Measurements from ENCODE around the gene ZC3H10.

The ZC3H10 gene

DNA sequence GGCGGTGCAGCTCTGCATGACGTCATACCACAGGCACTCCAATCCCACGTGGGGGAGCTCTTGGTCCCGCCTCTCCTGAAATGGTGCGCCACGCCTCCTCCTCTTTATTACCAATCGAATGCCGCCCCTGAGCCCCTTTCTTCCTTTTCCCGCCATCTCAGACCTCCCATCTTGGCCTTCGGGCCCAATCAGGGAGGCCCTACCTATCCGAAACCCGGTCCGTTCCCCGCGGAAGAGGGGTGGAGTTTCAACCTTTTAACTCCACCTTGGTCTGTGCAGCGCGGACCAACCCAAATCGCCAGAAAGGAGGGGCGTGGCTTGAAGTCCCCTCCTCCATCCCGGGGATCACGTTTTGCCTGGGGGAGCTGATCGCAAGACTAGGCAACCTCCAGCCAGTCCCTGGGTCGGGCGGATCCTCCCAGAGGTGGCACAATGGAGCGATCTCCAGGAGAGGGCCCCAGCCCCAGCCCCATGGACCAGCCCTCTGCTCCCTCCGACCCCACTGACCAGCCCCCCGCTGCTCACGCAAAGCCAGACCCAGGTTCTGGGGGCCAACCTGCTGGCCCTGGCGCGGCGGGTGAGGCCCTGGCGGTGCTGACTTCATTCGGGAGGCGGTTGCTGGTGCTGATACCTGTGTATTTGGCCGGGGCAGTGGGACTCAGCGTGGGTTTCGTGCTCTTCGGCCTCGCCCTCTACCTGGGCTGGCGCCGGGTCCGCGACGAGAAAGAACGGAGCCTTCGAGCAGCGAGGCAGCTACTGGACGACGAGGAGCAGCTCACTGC lies 10.0 kb downstream of the ZC3H10 start, which contains the start of gene ESYT1:
ESYT1 (plus strand) TSS at position 380 of the 782 bp plus-strand sequence; CDS start at position 433, 53 bp downstream.
- DNase-seq (ENCODE audit: low read depth): peak; percentile 100

DNA sequence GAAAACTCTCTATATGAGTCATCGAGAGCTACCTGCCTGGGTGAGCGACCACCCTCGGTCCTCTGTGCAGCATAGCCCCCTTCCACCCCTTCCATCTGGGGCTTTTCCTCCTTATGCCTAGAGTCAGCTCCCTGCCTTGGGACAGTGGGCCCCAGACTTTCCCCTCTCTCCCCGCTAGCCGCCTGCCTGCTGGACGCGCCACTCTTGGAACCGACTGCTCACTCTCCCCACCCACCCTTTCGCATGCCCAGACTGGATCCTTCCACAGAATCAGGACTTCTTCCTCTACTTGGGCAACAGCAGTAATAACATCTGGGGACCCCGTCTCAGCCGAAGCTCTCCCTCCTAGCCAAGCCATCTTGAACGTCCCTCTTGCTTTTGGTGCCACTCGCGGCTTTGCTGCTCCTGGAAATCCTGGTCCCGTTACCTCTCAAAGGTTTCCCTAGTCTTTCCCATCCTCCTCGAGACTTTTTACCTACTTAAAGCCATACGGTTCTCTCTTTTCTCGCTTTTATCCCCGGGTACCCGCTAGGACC lies 10.7 kb downstream of the ZC3H10 start:
- no peak for DNase-seq (ENCODE audit: low read depth)

DNA sequence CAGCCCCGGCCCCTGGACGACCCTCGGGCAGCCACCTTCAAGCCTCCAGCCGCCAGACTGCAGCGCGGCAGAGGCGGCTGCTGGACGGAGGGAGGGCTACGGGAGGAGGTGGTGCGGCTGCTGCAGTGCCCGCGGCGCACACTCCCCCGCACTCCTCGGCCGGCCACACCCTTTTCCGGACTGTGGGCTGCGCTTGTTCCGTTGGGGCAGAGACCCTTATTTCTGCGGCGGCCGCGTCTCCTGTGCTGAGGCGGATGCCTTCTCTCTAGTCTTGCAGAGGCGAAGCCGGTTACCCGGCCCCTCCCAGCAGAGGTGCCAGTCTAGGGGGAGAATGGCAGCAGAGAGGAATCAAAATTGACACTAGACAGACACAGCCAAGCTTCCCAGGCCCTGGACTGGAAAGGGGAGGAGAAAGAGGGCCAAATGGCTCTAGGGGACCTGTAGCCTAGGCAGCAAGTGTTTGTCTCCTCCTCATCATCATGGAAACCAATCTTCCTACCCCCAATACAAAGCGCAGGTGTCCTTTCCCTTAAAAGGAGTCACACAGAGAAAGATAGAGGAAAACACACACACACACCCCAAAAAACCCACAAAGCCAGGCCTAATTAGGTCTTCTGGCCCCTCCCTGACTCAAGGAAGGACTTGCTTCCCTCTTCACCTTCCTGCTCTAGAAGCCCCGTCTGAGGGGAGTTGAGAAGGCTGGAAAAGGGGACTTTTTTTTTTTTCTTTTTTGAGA lies 11.3 kb downstream of the ZC3H10 start:
- DNase-seq (ENCODE audit: low read depth): no peak

DNA sequence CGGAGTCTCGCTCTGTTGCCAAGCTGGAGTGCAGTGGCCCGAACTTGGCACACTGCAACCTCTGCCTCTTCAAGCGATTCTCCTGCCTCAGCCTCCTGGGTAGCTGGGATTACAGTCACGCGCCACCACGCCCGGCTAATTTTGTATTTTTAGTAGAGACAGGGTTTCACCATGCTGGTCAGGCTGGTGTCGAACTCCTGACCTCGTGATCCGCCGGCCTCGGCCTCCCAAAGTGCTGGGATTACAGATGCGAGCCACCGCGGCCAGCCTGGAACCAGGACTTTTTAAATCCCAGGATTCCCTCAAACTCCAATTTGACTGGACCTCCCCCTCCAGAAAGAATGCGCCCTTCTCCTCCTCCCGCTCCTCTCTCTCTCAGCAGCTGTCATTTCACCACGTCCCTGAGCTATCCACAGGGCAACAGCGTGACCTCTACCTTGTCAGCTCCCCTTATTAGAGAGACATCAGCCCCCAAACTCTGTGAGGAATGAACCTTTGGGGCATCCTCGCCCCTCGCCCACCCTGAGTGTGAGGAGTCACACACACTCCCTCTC lies 12.0 kb downstream of the ZC3H10 start:
- DNase-seq (ENCODE audit: low read depth): no peak

DNA sequence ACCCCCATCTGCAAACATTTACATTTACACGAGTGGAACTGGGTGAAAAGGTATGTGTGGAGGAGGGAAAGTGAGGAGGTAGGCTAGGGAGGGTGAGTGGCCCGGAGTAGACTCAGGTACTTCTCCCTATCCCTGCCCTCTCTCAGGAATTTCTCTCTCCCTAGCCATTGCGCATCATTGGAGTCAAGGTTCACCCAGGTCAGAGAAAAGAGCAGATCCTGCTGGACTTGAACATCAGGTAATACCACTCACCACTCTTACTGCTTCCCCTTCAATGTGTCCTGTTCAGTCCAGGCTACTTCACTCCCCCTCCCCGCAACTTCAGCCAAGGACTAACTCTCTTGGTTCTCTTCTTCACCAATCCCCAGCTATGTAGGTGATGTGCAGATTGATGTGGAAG lies 12.8 kb downstream of the ZC3H10 start:
- DNase-seq (ENCODE audit: low read depth): no peak

DNA sequence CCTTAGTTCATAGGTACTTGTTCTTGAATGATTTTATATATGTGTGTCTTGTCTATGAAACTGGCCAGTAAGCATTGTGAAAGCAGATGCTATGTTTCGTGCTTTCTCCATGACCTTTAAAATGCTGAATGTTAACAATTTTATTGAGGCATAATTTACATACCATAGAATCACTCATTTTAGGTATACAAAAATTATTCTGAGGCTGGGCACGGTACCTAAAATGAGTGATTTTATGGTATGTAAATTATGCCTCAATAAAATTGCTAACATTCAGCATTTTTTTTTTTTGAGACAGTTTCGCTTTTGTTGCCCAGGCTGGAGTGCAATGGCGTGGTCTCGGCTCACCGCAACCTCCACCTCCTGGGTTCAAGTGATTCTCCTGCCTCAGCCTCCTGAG lies 16.8 kb downstream of the ZC3H10 start:
- DNase-seq (ENCODE audit: low read depth): no peak

DNA sequence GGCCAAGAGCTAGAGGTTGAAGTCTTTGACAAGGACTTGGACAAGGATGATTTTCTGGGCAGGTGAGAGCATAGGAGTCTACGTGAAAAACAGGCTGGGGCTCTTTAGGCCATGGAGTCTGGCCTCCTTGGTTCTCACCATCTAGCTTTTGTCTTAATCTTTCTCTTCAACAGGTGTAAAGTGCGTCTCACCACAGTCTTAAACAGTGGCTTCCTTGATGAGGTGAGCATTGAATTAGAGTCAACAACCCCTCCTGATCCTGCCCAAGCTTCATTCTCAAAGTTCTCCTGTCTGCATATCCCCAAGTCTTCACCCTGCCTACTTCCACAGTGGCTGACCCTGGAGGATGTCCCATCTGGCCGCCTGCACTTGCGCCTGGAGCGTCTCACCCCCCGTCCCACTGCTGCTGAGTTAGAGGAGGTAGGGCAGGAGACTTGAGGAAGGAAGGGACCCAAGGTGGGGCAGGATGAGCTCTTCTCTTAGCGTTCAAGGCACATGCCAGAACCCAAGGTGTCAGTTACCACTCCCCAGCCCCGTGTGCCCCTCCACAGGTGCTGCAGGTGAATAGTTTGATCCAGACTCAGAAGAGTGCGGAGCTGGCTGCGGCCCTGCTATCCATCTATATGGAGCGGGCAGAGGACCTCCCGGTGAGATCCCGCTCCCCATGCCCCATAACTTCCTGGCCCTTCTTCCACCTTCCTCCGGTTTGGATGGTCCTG lies 19.9 kb downstream of the ZC3H10 start:
- no peak for DNase-seq (ENCODE audit: low read depth)

DNA sequence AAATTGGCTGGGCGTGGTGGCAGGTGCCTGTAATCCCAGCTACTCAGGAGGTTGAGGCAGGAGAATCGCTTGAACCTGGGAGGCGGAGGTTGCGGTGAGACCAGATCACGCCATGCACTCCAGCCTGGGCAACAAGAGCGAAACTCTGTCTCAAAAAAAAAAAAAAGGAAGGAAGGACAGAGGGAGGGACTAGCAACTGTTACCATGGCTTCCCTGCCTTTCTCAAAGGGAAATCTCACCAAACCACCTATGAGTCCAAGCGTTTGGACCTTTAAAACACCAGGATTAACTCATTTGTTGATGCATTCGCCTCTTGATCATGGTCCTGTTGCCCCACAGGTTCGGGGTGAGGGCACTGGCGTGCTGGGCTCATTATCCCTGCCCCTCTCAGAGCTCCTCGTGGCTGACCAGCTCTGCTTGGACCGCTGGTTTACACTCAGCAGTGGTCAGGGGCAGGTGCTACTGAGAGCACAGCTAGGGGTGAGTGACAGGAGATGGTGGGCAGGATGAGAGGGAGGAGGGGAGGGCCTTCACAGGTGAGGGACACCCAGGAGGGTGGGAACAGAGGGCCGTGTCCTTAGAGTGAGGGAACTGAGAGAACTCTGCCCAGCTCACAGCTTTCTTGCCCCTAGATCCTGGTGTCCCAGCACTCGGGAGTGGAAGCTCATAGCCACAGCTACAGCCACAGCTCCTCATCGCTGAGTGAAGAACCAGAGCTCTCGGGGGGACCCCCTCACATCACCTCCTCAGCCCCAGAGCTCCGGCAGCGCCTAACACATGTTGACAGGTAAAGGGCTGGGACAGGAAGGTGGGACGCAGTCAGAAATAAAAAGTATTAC lies 24.1 kb downstream of the ZC3H10 start:
- no peak for DNase-seq (ENCODE audit: low read depth)

DNA sequence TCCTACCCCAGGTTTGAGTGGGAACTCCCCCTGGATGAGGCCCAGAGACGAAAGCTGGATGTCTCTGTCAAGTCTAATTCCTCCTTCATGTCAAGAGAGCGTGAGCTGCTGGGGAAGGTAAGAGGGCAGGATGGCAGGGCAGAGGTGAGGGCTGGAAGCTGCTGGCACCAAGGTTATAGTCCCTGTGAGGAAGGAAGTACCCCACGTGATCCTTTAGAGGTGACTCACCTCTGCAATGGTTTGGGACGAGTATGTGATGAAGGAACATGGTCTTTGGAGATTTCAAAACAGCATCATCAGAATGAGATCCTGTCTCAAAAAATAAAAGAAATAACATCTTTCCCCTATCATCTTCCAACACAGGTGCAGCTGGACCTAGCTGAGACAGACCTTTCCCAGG lies 25.2 kb downstream of the ZC3H10 start:
- no peak for DNase-seq (ENCODE audit: low read depth)

DNA sequence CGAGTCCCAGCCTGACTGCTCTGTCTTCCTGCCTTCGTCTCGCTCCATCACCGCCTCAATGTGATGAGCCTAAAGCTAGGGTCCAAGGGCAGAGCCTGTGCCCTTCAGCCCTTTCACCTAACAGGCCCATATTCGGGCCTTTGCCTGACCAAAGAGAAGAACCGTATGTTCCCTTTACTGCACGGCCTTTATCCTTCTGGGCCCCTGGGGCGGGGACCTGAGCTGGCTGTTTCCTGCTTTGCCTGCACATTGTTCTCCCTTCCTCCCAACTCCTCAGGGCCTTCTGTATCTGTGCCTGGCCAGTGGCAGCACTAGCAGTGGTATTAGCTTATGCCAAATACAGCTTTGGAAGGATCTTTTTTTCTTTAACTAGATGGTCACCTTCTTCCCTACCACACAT lies 25.8 kb downstream of the ZC3H10 start:
- no peak for DNase-seq (ENCODE audit: low read depth)

DNA sequence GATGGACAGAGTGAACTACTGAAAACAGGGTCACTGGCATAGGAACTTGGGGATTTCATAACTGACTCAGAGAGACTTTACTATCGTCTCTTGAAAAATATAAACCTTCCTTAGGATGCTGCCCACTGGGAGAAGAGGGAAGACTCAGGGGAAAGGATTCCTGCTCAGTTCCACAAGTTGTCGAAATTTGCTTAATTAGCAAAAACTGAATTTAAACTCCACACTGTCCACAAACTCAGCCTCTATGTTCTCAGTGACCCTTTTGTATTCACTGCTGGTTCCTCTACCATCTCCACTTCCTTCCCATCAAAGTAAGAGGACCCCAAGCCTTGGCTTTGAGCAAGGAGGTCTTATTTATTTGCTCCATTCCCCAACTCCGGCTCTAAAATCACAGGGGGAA lies 27.2 kb downstream of the ZC3H10 start:
- no peak for DNase-seq (ENCODE audit: low read depth)

DNA sequence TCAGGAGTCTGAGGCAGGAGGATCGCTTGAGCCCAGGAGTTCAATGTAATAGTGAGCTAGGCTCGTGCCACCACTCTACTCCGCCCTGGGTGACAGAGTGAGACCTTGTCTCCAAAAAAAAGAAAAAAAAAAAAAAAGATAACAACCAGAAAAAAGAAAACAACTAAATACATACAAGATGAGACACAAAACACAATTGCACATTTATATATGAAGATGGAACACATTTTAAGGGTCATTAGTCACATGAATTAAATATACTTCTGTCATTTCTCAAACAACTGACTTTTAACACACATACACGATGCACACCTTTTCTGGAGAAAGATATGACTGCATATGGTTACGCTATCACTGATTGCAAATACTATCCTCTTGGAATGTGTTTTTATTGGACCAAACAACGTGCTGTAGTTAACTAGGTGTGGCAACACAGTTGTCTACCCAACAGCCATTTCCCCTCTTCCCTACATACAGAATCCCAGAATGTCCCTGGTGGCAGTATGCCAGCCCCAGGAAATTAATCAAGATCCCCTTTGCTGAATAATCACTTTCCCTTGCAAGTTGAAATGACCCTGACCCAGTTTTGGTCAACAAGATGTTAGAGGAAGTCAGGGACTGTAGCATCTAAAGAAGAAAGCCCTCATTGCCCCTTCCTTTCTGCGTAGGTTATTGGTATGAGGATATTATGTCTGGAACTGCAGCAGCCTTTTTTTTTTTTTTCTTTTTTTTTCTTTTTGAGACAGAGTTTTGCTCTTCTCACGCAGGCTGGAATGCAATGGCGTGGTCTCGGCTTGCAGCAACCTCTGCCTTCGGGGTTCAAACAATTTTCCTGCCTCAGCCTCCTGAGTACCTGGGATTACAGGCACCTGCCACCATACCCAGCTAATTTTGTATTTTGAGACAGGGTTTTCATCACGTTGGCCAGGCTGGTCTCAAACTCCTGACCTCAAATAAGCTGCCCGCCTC lies 28.7 kb downstream of the ZC3H10 start:
- no peak for DNase-seq (ENCODE audit: low read depth)

DNA sequence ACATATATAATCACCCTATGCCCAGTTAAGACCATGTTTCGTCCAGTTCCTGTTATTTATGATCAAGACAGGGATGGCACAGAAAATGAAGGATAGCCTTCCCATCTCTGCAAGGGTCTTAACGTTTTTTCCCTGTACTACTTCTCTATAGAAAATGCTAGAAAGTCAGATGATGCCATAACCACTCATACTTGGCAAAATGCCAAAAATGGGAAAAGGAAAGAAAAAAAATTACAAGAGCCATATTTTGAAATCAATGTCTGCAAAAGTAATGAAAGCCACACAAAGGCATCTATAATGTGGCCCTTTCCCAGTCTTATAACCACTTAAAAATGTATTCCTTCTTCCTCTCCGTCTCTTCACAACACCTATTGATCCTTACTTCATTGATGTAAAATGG lies 32.5 kb downstream of the ZC3H10 start:
- no peak for DNase-seq (ENCODE audit: low read depth)

DNA sequence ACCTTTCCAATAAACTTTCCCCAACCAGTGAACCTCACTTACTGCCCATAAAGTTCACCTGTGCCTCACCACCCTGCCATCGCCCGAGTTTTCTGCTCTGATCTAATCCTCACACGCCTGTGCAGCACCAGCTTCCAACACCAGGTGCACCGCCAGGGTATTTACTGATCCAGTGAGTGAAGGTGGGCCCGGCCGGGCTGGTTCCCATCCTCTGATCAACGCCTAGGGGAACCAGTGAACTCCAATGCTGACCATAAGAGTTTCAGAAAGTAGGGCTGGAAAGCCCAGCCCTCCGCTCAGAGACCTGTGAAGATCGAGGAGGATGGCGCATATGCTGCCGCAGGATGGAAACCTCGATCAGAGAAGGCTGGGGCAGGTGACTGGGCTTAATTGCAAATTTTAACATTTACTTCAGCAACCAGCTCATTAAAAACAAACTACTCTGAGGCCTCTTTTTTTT lies 33.6 kb downstream of the ZC3H10 start:
- no peak for DNase-seq (ENCODE audit: low read depth)

DNA sequence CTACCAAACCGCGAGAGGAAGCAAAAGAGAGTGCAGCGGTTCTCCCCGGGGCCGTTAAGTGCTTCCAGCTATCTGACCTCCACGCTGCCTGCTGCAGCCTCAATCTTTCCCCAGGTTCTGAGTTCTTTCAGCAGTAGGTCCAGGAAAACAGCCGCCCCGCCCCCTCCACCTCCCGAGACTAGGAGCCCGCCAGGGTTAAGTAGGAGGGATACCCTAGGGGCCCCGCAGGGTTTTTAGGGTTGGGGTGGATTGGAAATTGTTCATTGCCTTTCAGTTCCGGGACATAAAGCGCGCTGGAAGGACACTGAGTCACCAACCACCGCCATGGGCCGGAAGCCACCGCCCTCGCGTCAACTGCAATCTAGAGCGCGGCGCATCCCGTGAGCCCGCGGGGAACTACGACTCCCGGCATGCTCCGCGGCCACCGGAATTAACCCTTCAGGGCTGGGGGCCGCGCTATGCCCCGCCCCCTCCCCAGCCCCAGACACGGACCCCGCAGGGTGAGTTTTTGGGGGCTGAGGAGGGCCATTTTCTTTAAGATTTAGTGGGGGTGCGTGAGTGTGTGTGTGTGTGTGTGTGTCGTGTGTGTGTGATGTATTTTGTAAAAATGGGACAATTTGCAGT lies 34.2 kb downstream of the ZC3H10 start, which contains the start of gene MYL6B:
MYL6B (plus strand) TSS at position 456 of the 624 bp plus-strand sequence. CDS start 1,332 bp downstream, outside the sequence.
- DNase-seq (ENCODE audit: low read depth): peak; percentile 77

DNA sequence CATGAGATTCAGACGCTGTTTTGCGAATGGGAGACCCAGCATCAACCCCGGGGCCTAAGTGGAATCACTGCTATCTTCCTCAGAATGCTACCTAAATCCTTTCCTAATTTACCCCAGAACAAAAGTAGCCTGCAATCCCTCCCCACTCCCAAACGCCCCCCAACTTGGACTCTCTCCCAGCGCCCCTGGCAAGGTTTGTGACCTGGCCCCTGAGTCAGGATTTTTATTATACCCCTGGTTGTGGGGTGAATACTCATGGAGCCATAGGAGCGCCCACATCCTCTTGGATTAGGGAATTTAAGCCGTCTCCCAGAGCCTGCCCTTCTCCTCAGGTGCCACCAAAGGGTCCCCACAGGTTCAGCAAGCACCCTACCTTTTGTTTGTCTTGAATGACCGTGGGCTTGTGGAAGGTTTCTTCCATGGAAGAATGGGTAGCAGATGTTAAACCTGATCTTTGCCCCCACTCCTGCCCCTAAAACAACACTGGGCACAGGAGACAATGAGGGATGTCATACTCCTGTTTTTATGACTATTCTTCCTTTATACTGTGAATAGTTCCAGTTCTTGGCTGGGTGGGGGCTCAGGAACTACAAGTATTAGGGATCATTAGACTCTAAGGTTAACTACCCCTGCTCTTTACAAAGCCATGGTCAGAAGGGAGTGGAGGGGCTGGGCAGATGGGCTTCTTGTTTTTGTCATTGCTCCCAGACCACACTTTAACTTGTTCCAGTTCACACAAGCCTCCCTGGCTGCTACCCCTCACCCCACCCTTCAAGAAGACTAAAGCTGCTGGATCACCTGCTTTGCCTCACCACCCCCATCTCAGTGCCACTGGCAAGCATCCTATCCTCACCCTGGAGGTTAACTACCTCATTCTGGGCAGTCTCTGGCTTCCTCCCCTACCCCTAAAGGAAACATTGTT lies 35.0 kb downstream of the ZC3H10 start:
- DNase-seq (ENCODE audit: low read depth): no peak

DNA sequence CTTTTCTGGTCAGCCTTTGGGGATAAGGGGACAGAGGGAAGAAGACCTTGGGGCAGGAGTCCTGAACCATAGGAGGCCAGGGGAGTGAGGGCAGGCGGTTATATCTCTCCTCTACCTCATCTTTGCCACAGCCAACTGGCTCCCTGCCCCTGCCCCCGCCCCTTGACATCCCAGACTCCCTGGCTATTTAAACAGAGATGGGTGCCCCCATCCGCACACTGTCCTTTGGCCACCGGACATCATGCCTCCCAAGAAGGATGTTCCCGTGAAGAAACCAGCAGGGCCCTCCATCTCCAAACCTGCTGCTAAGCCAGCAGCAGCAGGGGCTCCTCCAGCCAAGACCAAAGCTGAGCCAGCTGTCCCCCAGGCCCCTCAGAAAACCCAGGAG lies 35.6 kb downstream of the ZC3H10 start:
- DNase-seq (ENCODE audit: low read depth): no peak

DNA sequence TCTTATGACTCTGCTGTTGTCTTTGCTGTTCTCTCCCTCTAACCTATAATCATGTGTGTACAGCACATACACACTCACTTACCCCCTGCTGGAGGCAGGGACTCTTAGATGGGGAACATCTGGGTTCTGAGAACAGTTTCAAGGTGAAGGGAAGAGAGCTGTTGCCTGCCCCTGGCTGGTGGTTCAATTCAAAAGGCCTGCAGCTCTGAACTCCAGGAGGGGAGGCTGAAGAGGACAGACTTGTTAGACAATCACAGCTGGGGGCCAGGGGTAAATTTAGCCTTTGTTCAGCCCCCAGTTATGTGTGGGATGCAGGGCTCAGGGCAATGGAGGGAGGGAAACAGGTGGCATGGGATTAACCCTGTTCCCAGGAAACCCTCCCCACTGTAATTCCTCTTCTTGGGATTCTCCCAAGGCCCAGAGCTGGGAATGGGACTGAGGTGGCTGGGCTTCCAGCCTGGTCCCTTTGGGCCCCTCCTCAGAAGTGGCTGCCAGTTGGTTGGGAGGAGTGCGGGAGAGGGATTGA lies 36.2 kb downstream of the ZC3H10 start:
- DNase-seq (ENCODE audit: low read depth): no peak

All from fibroblast of the conjunctiva (primary cell).